Measurements from ENCODE around the gene SMTN.
"Not testable (repeated sequence)": the region's sequence is repeated elsewhere in the genome, so short reads cannot be mapped to it uniquely, and the experiment has no call there.

Gene SMTN

GRCh38 chr22:31091106-31091975 lies 10.2 kb downstream of the SMTN start:
- DNase-seq = no peak

DNA sequence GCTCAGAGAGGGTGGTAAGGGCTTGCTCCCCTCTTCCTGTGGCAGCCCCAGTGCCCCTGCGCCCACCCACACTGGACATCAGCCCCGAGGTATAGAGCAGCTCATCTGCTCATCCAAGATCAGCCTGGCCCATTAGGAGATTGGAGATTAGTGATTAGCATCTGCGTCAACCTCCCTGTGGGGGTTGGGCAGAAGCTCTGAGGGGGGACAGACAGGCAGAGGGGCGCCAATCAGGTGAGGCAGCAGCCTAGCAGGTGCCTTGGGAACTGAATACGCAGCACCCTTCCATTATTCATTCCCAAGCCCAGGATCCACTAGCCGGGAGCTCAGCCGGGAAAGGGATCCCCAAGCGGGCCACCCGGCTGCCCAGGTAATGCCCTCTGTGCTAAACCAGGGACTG lies 11.0 kb downstream of the SMTN start:
- no peak for DNase-seq

GRCh38 chr22:31093086-31093850 lies 12.2 kb downstream of the SMTN start:
- no peak for DNase-seq

GRCh38 chr22:31094021-31094551 lies 13.0 kb downstream of the SMTN start:
- DNase-seq = no peak

DNA sequence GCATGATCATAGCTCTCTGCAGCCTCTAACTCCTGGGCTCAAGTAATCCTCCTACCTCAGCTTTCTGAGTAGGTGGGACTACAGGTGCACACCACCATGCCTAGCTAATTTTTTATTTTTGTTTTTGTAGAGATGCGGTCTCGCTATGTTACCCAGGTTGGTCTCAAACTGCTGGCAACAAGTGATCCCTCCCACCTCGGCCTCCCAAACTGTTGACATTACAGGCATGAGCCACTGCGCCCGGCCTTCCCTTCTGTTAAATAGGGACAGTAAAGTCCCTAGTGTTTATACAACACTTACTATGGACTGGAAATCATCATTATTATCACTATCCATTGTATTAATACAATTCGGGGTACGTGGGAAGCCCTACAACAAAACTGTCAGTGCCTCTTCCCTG lies 13.6 kb downstream of the SMTN start:
- DNase-seq = no peak

- no peak for DNase-seq
Measured at GRCh38 chr22:31095637-31096249, 14.6 kb downstream of the SMTN start.

DNA sequence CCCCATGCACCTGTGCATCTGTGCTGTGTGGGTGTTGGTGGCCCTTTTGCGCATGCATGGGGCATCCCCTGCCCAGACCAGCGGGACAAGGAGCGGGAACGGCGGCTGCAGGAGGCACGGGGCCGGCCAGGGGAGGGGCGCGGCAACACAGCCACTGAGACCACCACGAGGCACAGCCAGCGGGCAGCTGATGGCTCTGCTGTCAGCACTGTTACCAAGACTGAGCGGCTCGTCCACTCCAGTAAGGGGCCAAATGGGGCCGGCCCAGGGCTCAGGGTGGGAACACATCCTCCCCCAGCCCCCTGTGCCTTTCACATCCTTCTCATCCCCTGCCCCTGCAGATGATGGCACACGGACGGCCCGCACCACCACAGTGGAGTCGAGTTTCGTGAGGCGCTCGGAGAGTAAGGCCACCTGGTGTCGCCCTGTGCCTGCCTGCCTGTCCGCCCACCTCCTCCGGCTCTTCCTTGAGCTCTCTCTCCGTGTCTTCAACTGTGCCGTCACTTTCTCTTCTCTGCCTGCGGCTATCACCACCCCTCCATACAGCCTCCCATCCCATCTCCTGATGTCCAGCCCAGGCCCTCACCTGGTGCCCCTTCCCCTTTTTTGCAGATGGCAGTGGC lies 15.7 kb downstream of the SMTN start:
- no peak for DNase-seq

GRCh38 chr22:31097539-31097938 lies 16.4 kb downstream of the SMTN start:
- not testable (repeated sequence) for DNase-seq

DNA sequence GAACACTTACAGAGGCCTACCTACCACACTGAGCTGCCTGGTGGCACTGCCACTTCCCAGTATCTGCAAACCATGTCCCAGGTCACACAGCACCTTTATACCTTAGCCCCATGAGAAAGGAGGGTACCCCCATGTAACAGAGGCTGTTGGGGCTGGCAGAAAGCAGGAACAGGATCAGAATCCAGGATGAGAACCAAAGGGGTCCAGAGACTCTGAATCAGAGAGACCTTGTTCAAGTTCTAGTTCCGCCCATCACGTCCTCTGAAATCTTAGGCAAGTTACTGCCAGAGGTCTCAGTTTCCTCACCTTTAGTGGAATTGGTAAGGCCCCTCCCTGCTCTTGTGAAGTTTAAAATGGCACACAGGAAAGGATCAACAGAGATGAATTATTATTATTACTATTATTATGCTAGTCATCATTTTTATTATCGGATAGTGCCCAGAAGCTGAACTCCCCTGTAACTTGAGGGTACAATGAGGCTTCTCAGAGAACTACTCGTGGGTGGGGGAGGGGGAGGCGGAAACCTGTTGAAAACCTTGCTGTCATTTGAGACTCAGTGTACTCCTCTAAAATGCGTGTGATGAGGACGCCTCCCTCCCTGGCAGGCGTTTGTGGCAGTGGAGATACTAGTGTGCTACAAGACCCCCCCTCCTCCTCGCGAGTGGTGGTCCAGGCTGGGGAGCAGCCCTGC lies 17.0 kb downstream of the SMTN start:
- no peak for DNase-seq

- no peak for DNase-seq
Measured at GRCh38 chr22:31098632-31099110, 17.6 kb downstream of the SMTN start.

DNA sequence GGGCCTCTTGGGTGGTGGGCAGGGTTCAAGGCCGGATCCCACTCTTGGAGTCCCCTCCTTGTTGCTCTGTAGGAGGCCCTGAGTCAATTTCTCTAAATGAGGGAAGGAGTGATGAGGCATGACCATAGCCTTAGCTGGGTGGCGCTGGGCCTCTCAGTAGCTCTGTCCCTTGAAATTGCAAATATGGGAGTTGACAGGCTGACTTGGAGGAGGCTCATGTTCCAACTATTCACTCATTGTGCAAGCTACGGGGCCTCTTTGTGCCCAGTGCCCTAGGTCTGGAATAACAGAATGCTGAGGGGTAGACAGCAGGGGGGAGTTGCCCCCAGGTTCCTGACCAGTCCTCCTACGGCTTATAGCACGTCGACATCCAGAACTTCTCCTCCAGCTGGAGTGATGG lies 18.3 kb downstream of the SMTN start:
- DNase-seq = no peak

GRCh38 chr22:31099841-31100761 lies 19.0 kb downstream of the SMTN start:
- DNase-seq = no peak

- no peak for DNase-seq
Measured at GRCh38 chr22:31100762-31101525, 19.8 kb downstream of the SMTN start.

DNA sequence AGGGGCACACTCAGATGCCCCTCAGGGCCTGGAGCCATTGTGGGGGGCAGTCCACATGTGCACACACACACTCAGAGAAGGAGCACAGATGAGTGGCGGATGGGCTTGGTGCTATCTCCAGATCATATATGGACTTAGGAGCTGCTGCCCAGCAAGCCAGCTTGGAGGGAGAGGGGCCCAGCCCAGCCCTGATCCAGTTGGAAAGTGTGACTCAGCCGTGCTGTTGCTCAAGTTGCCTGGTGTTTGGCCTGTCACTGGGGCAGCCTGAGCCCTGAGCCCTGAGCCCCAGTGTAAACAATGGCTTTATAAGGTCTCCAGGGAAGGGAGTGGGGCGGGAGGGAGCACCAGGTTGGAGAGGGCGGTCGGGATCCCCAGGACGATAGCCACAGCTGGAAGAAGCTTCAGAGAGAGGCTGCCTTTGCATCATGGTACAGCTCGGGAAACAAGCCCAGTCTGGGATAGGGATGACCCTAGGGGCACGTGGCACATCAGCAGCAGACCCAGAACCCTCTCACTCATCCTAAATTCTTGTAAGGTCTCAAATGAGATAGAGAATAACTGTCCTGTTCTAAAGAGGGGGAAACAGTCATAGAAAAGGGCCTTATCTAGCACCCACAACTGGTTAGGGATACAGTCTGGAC lies 21.4 kb downstream of the SMTN start:
- DNase-seq = peak in 2 of 3 donors; percentile 33 to 36

DNA sequence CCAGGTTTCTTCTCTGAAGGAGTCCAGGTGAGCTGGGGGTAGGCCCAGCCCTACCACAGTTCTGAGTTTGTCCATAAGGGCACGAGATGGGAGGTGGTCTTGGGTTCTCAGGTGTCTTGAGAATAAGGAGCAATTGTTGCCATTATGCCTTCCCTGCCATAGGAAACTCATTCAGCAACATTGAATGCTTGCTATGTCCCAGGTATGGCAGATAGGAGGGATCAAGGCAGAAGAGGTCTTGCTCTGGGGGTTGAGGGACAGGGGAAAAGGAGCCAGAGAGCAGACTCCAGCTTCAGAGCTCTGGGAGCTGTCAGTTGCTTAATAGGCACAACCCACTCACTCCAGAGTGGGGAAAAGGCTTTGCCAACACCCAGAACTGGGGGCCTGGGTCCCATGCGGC lies 22.0 kb downstream of the SMTN start:
- DNase-seq = no peak

DNA sequence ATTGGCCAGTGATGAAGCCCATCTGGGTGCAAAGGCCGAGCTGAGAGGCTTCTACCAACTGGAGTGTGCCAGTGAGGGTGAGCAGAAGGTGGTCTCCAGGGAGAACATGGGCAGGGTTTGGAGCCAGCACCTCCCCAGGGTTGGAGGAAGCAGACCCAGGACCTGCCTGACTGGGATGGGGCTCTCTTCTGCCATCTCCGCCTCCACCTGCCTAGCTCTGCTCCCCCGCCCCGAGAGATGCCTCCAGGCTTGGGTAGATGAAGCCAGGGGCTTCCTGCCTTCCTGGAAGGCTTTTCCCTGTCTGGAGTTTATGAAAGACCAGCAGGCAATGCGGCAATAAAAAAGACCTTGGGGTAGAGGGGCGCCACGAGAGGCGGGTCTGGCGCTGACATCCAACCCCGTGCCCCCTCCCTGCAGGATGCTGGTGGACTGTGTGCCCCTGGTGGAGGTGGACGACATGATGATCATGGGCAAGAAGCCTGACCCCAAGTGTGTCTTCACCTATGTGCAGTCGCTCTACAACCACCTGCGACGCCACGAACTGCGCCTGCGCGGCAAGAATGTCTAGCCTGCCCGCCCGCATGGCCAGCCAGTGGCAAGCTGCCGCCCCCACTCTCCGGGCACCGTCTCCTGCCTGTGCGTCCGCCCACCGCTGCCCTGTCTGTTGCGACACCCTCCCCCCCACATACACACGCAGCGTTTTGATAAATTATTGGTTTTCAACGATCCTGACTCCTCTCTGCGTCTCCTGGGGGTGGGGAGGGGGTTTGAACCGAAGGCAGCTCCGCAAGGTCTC lies 23.0 kb downstream of the SMTN start:
- DNase-seq = no peak

GRCh38 chr22:31104869-31105268 lies 23.8 kb downstream of the SMTN start:
- DNase-seq = no peak

GRCh38 chr22:31105282-31105929 lies 24.3 kb downstream of the SMTN start:
- no peak for DNase-seq

Measured in suppressor macrophage treated with lipopolysaccharide for 1 hour (primary cell).